Measurements from ENCODE around the gene CLDN24. TPM values are rescaled to one million over a fixed set of nuclear protein-coding genes. Genes with fewer than 3 reads are reported as not detected.
A peak's percentile ranks its signal among the peaks of the same experiment; 100 is the strongest.

The CLDN24 gene
- polyA plus RNA-seq, 1 experiment, result not detected

DNA sequence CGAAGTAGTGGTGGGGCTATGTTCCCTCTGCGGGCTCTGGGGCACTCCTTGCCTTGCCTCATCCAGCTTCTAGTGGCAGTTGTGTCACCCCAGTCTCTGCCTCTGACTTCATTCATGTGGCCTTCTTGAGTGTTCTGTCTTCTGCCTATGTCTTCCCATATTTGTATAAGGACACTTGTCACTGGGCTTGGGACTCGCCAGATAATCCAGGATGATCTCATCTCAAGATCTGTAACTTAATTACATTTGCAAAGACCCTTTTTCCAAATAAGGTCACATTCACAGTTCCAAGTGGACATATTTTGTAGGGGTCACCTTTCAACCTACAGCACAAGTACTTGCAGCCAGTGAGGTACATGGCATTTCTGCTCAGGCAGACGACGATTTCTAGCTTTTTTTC lies 30.3 kb upstream of the CLDN24 start:
- TF ChIP-seq, protein P1, sequence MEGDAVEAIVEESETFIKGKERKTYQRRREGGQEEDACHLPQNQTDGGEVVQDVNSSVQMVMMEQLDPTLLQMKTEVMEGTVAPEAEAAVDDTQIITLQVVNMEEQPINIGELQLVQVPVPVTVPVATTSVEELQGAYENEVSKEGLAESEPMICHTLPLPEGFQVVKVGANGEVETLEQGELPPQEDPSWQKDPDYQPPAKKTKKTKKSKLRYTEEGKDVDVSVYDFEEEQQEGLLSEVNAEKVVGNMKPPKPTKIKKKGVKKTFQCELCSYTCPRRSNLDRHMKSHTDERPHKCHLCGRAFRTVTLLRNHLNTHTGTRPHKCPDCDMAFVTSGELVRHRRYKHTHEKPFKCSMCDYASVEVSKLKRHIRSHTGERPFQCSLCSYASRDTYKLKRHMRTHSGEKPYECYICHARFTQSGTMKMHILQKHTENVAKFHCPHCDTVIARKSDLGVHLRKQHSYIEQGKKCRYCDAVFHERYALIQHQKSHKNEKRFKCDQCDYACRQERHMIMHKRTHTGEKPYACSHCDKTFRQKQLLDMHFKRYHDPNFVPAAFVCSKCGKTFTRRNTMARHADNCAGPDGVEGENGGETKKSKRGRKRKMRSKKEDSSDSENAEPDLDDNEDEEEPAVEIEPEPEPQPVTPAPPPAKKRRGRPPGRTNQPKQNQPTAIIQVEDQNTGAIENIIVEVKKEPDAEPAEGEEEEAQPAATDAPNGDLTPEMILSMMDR (IDR thresholded peaks at IDR 0.05; ENCODE audit: low read depth, low read length), result no peak
- DNase-seq (ENCODE audit: low read depth, low spot score), result no peak
- Histone ChIP-seq H3K4me3 (ENCODE audit: low read depth, low read length) (no peak overlapping the region), H3K9me3 (ENCODE audit: control insufficient read depth, insufficient read depth, low read length) (peaks cover 7% of the 10 kb centered on the region; the same call in 1 of the 2 replicates), H3K27ac (ENCODE audit: low read depth, low read length) (no peak overlapping the region), H3K27me3 (ENCODE audit: control insufficient read depth, insufficient read depth, low read length) (no peaks in the 10 kb centered on the region)
- ChIA-PET CTCF (no interaction called here), POLR2A (no interaction called here)

DNA sequence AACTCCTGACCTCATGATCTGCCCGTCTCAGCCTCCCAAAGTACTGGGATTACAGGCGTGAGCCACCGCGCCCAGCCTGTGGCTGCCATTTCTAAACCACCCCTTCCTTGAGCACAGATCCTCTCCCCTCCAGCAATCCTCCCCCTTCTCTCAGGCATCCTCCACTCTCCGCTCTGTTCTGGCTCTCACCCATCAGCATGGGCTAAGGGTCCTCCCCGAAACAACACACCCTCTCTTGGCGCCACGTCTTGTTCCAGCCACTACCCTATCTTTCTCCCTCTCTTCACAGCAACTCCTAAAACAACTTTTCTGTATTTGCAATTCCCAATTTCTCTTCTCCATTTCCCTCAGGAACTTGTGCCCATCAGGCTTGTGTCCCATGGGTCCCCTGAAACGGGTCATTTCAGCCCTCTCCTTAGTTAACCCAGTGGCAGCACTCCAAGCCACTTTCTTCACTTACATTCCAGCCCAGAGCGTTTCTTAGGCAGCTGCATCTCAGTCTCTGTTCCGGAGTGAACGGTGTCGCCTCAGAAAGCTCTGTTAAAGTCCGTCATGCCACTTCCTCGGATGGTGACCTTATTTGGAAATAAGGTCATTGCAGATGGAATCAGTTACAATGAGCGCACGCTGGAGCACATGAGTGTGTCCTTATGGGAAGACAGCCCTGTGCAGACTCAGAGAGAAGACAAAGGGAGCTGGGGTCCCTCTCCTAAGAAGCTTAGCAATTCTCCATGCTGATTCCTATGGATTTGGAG lies 28.3 kb upstream of the CLDN24 start:
- TF ChIP-seq, protein P1 (IDR thresholded peaks at IDR 0.05; ENCODE audit: low read depth, low read length), result no peak
- ChIA-PET CTCF (no interaction called here), POLR2A (no interaction called here)
- DNase-seq (ENCODE audit: low read depth, low spot score), result no peak
- Histone ChIP-seq H3K27me3 (ENCODE audit: control insufficient read depth, insufficient read depth, low read length) (no peaks in the 10 kb centered on the region), H3K9me3 (ENCODE audit: control insufficient read depth, insufficient read depth, low read length) (peaks cover 7% of the 10 kb centered on the region; the same call in 1 of the 2 replicates), H3K4me3 (ENCODE audit: low read depth, low read length) (no peak overlapping the region), H3K27ac (ENCODE audit: low read depth, low read length) (no peak overlapping the region)

DNA sequence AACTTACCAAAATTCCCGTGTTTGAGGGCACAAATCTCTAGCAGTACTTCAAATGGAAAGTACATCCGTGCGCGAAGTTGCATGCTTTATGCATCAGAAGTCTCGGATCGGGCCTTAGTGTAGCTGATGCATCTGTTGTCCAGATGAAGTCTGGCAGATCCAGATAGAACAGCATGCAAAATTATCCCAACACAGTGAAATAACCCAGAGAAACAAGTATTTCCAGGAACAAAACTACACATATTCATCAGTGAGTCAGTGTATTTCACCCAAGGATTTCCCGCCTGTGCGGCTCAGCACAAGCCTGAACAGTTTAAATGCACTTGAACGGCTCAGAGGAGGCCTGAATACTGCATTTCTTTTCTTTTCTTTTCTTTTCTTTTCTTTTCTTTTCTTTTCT lies 27.4 kb upstream of the CLDN24 start:
- no peak overlapping the region for H3K27ac ChIP-seq (ENCODE audit: low read depth, low read length)
- no peaks in the 10 kb centered on the region for H3K27me3 ChIP-seq (ENCODE audit: control insufficient read depth, insufficient read depth, low read length)
- no peak overlapping the region for H3K4me3 ChIP-seq (ENCODE audit: low read depth, low read length)
- TF ChIP-seq, protein P1 (IDR thresholded peaks at IDR 0.05; ENCODE audit: low read depth, low read length), result no peak
- H3K9me3 ChIP-seq (ENCODE audit: control insufficient read depth, insufficient read depth, low read length), result peaks cover 7% of the 10 kb centered on the region; the same call in 1 of the 2 replicates
- ChIA-PET CTCF (no interaction called here), POLR2A (no interaction called here)
- DNase-seq (ENCODE audit: low read depth, low spot score), result no peak

DNA sequence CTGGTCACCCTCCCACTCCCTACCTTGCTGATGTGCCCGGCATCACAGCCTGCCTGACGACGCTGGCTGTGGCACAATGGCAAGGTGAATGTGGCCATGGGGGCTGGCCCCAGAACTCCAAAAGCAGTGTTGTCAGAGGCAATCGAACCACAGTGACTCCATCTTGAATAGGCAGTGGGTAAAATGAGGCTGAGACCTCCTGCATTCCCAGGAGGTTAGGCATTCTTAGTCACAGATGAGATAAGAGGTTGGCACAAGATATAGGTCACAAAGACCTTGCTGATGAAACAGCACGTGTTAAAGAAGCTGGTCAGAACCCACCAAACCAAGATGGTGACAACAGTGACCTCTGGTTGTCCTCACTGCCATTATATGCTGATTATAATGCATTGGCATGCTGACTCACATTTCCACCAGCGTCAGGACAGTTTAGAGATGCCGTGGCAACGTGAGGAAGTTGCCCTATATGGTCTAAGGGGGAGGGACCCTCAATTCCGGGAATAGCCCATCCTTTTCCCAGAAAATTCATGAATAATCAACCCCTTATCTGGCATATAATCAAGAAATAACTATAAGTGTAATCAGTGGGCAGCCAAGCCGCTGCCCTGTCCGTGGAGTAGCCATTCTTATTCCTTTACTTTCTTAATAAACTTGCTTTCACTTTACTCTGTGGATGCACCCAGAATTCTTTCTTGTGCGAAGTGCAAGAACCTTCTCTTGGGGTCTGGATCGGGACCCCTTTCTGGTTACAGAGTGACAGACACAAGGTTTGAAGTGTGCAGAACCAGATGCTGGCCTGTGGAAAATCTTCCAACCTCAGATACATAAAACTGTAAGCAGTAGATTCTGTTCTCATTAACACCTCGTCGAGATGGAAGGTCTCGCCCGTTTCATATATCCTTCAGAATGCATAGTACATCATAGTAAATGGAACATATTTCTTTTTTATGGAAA lies 26.8 kb upstream of the CLDN24 start:
- TF ChIP-seq, protein P1 (IDR thresholded peaks at IDR 0.05; ENCODE audit: low read depth, low read length), result no peak
- CTCF ChIA-PET, result no interaction called here
- H3K9me3 ChIP-seq (ENCODE audit: control insufficient read depth, insufficient read depth, low read length), result peaks cover 7% of the 10 kb centered on the region; the same call in 1 of the 2 replicates
- no peaks in the 10 kb centered on the region for H3K27me3 ChIP-seq (ENCODE audit: control insufficient read depth, insufficient read depth, low read length)
- H3K4me3 ChIP-seq (ENCODE audit: low read depth, low read length), result no peak overlapping the region
- POLR2A ChIA-PET, result no interaction called here
- peak; percentile 62 for DNase-seq (ENCODE audit: low read depth, low spot score)
- H3K27ac ChIP-seq (ENCODE audit: low read depth, low read length), result peak overlapping the region; percentile 21

DNA sequence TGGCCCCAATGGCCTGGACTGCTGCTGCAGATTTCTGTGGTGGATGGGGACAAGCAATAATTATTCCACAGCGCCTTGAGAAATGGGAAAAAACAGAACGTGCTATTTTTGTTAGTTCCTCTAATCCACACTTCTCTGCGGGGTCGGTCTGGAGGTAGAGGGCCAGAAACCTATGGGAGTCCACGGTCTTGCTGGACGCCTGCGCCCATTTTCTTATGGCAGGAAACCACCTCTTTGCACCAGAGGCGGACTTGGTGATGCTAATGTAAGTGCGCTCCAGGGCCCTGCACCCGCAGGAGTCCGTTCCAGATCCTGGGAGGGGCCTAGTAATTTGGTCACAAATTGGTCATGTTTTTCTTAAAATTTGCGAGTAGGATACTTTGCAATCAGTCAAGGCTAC lies 25.9 kb upstream of the CLDN24 start:
- Histone ChIP-seq H3K9me3 (ENCODE audit: control insufficient read depth, insufficient read depth, low read length) (peaks cover 7% of the 10 kb centered on the region; the same call in 1 of the 2 replicates), H3K27me3 (ENCODE audit: control insufficient read depth, insufficient read depth, low read length) (no peaks in the 10 kb centered on the region), H3K4me3 (ENCODE audit: low read depth, low read length) (no peak overlapping the region), H3K27ac (ENCODE audit: low read depth, low read length) (peak overlapping the region; percentile 21)
- CTCF ChIA-PET, result no interaction called here
- DNase-seq (ENCODE audit: low read depth, low spot score), result no peak
- POLR2A ChIA-PET, result no interaction called here
- TF ChIP-seq, protein P1 (IDR thresholded peaks at IDR 0.05; ENCODE audit: low read depth, low read length), result no peak
